HepG2 (cell line): Measurements from ENCODE around the gene MYL4.

ENCODE experiments used
- CBFB ChIP-seq: sonication (generic); formaldehyde crosslinking; IDR thresholded peaks from 2 replicates; pipeline ENCODE4 v1.4.0; 2020; ENCODE audit warnings: missing genetic modification reagents
- FOSL1 ChIP-seq: sonication (generic); formaldehyde crosslinking; IDR thresholded peaks from 2 replicates; pipeline ENCODE4 v1.9.0; 2021; ENCODE audit warnings: missing genetic modification reagents, borderline replicate concordance
- SALL2 ChIP-seq: sonication (generic); formaldehyde crosslinking; IDR thresholded peaks from 2 replicates; pipeline ENCODE4 v1.8.1; 2023; ENCODE audit warnings: mild to moderate bottlenecking, missing genetic modification reagents, inconsistent platforms
- TF ChIP-seq, protein P1 (sequence below): sonication (generic); formaldehyde crosslinking; IDR thresholded peaks from 2 replicates; pipeline ENCODE4 v1.4.0; 2020; ENCODE audit warnings: missing genetic modification reagents
- TF ChIP-seq, protein P2 (sequence below): sonication (generic); formaldehyde crosslinking; IDR thresholded peaks from 2 replicates; pipeline ENCODE4 v1.5.0; 2020; ENCODE audit warnings: mild to moderate bottlenecking, missing genetic modification reagents, moderate library complexity
- TF ChIP-seq, protein P3 (sequence below): fragments of 450-650 bp; IDR thresholded peaks from 2 replicates; pipeline ENCODE4 v1.6.1; 2017

DNA sequence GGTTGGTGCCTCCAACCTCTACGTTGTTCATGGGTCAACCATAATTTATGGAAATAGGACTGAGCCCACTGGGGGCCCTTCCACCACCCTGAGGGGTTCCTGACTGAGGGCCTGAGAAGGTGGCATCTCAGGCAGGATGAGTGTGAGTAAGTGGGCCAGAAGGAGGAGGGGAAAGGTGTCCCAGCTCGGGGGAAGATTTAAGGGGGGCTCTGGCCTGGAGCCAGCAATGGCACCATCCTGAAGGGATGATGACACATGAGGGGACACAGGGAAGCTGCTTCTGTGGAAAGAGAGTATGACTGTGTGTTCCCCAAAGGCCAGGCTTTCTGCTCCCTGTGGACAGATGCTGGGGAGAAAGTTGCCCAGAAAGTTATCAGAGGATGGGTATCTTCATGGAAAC is 18.7 kb downstream of the MYL4 start:
- TF ChIP-seq, protein P1, sequence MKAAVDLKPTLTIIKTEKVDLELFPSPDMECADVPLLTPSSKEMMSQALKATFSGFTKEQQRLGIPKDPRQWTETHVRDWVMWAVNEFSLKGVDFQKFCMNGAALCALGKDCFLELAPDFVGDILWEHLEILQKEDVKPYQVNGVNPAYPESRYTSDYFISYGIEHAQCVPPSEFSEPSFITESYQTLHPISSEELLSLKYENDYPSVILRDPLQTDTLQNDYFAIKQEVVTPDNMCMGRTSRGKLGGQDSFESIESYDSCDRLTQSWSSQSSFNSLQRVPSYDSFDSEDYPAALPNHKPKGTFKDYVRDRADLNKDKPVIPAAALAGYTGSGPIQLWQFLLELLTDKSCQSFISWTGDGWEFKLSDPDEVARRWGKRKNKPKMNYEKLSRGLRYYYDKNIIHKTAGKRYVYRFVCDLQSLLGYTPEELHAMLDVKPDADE (CRISPR knock-in tag): no peak
- no peak for TF ChIP-seq CBFB (CRISPR knock-in tag)
- no peak for TF ChIP-seq FOSL1 (CRISPR knock-in tag)
- TF ChIP-seq, protein P2, sequence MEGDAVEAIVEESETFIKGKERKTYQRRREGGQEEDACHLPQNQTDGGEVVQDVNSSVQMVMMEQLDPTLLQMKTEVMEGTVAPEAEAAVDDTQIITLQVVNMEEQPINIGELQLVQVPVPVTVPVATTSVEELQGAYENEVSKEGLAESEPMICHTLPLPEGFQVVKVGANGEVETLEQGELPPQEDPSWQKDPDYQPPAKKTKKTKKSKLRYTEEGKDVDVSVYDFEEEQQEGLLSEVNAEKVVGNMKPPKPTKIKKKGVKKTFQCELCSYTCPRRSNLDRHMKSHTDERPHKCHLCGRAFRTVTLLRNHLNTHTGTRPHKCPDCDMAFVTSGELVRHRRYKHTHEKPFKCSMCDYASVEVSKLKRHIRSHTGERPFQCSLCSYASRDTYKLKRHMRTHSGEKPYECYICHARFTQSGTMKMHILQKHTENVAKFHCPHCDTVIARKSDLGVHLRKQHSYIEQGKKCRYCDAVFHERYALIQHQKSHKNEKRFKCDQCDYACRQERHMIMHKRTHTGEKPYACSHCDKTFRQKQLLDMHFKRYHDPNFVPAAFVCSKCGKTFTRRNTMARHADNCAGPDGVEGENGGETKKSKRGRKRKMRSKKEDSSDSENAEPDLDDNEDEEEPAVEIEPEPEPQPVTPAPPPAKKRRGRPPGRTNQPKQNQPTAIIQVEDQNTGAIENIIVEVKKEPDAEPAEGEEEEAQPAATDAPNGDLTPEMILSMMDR (CRISPR knock-in tag): no peak
- TF ChIP-seq, protein P3, sequence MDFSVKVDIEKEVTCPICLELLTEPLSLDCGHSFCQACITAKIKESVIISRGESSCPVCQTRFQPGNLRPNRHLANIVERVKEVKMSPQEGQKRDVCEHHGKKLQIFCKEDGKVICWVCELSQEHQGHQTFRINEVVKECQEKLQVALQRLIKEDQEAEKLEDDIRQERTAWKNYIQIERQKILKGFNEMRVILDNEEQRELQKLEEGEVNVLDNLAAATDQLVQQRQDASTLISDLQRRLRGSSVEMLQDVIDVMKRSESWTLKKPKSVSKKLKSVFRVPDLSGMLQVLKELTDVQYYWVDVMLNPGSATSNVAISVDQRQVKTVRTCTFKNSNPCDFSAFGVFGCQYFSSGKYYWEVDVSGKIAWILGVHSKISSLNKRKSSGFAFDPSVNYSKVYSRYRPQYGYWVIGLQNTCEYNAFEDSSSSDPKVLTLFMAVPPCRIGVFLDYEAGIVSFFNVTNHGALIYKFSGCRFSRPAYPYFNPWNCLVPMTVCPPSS: no peak
- TF ChIP-seq SALL2: no peak
